ENCODE data around the gene ALDH1A1.

The ALDH1A1 gene

DNA sequence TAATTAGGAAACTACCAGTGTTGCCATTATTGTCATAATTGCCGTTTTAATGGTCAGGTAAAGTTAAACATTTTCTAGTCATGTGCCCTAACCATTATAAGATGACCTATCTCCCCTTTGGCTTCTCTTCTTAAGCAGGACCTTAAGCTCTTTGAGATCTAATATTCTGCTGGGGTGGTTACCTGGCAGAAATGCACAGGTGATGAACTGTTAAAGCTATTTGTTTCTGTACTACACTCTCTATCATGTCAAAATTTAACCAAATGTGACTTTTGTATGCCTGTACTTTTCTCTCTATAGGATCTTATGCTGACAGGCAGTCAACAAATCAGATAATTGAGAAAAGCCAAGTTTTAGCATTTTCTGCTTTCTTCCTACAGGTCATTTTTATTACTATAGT is 23.3 kb downstream of the ALDH1A1 start:
- Histone ChIP-seq H3K18ac (ENCODE audit: low read length) (no peak overlapping the region), H3K9me3 (ENCODE audit: insufficient read depth, low read depth, low read length) (no peaks in the 10 kb centered on the region), H2BK5ac (ENCODE audit: low read depth, low read length, poor library complexity) (no peak overlapping the region), H2BK120ac (ENCODE audit: insufficient read depth, low read length, poor library complexity) (no peak overlapping the region), H3K27me3 (ENCODE audit: insufficient read depth, low read length) (no peaks in the 10 kb centered on the region), H3K79me2 (ENCODE audit: control insufficient read depth, insufficient read depth, low read length, poor library complexity) (no peaks in the 10 kb centered on the region), H4K8ac (ENCODE audit: low read depth, low read length) (no peak overlapping the region), H3K79me1 (ENCODE audit: low read length) (no peaks in the 10 kb centered on the region), H3K14ac (ENCODE audit: low read length) (no peak overlapping the region), H2BK12ac (ENCODE audit: low read length) (no peak overlapping the region), H2AK5ac (ENCODE audit: low read length) (no peak overlapping the region), H4K12ac (ENCODE audit: low read depth, low read length) (no peak overlapping the region), H3K23ac (ENCODE audit: low read length) (no peak overlapping the region), H3K4ac (ENCODE audit: low read depth, low read length) (no peak overlapping the region), H2AFZ (ENCODE audit: insufficient read depth, low read length, poor library complexity) (no peak overlapping the region), H3K9ac (ENCODE audit: low read length) (no peak overlapping the region), H3K4me1 (ENCODE audit: control insufficient read depth in 1 of 2, insufficient read depth in 2 of 2, low read length in 2 of 2) (no peaks in the 10 kb centered on the region), H3K36me3 (ENCODE audit: control insufficient read depth in 1 of 2, insufficient read depth in 2 of 2, low read length in 2 of 2) (no peaks in the 10 kb centered on the region), H3K27ac (ENCODE audit: low read depth, low read length) (no peak overlapping the region), H4K91ac (ENCODE audit: low read depth, low read length) (no peak overlapping the region), H3K4me3 (ENCODE audit: low read depth, low read length) (no peak overlapping the region), H3K4me2 (ENCODE audit: low read length) (no peak overlapping the region)
- DNase-seq: no peak
- no CpG with 5 or more reads among the region's 1 CpG for WGBS (ENCODE audit: extremely low coverage, insufficient coverage, insufficient read length)

DNA sequence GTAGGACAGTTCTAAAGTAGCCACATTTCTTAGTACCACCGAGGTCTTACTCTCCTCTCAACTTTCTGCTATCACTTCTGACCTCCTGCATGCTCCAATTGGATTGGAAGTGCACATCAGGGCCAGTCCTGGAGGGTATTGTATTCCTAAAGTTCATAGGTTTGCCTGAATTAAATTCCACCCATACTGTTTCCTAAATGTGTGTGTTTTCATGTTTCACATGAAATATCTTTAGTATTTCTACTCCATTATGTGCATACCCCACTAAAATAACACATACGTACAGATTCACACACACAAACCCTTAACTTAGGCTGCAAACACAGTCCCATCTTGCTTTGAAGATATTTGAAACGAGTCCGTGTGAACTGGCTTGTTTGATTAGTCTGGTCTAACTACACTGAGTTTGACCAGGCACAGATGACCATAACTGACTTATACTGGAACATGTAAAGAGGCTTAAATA is 24.8 kb downstream of the ALDH1A1 start:
- Histone ChIP-seq H4K12ac (ENCODE audit: low read depth, low read length) (no peak overlapping the region), H4K91ac (ENCODE audit: low read depth, low read length) (no peak overlapping the region), H2BK12ac (ENCODE audit: low read length) (no peak overlapping the region), H2AK5ac (ENCODE audit: low read length) (no peak overlapping the region), H3K23ac (ENCODE audit: low read length) (no peak overlapping the region), H3K36me3 (ENCODE audit: control insufficient read depth in 1 of 2, insufficient read depth in 2 of 2, low read length in 2 of 2) (no peaks in the 10 kb centered on the region), H3K4me2 (ENCODE audit: low read length) (no peak overlapping the region), H2BK5ac (ENCODE audit: low read depth, low read length, poor library complexity) (no peak overlapping the region), H3K4ac (ENCODE audit: low read depth, low read length) (no peak overlapping the region), H4K8ac (ENCODE audit: low read depth, low read length) (no peak overlapping the region), H3K27me3 (ENCODE audit: insufficient read depth, low read length) (no peaks in the 10 kb centered on the region), H3K18ac (ENCODE audit: low read length) (no peak overlapping the region), H3K14ac (ENCODE audit: low read length) (no peak overlapping the region), H2AFZ (ENCODE audit: insufficient read depth, low read length, poor library complexity) (no peak overlapping the region), H3K4me1 (ENCODE audit: control insufficient read depth in 1 of 2, insufficient read depth in 2 of 2, low read length in 2 of 2) (no peaks in the 10 kb centered on the region), H3K4me3 (ENCODE audit: low read depth, low read length) (no peak overlapping the region), H3K27ac (ENCODE audit: low read depth, low read length) (no peak overlapping the region), H3K9me3 (ENCODE audit: insufficient read depth, low read depth, low read length) (no peaks in the 10 kb centered on the region), H3K79me2 (ENCODE audit: control insufficient read depth, insufficient read depth, low read length, poor library complexity) (no peaks in the 10 kb centered on the region), H2BK120ac (ENCODE audit: insufficient read depth, low read length, poor library complexity) (no peak overlapping the region), H3K79me1 (ENCODE audit: low read length) (no peaks in the 10 kb centered on the region), H3K9ac (ENCODE audit: low read length) (no peak overlapping the region)
- WGBS (ENCODE audit: extremely low coverage, insufficient coverage, insufficient read length): no CpG with 5 or more reads among the region's 4 CpGs
- no peak for DNase-seq

GRCh38 chr9:72926506-72926905 is 26.3 kb downstream of the ALDH1A1 start:
- Histone ChIP-seq H2BK120ac (ENCODE audit: insufficient read depth, low read length, poor library complexity) (no peak overlapping the region), H3K4me2 (ENCODE audit: low read length) (no peak overlapping the region), H2AFZ (ENCODE audit: insufficient read depth, low read length, poor library complexity) (no peak overlapping the region), H4K12ac (ENCODE audit: low read depth, low read length) (no peak overlapping the region), H2BK12ac (ENCODE audit: low read length) (no peak overlapping the region), H4K91ac (ENCODE audit: low read depth, low read length) (no peak overlapping the region), H3K9ac (ENCODE audit: low read length) (no peak overlapping the region), H3K18ac (ENCODE audit: low read length) (no peak overlapping the region), H3K4me1 (ENCODE audit: control insufficient read depth in 1 of 2, insufficient read depth in 2 of 2, low read length in 2 of 2) (no peaks in the 10 kb centered on the region), H3K23ac (ENCODE audit: low read length) (no peak overlapping the region), H2BK5ac (ENCODE audit: low read depth, low read length, poor library complexity) (no peak overlapping the region), H2AK5ac (ENCODE audit: low read length) (no peak overlapping the region), H3K9me3 (ENCODE audit: insufficient read depth, low read depth, low read length) (no peaks in the 10 kb centered on the region), H3K27ac (ENCODE audit: low read depth, low read length) (no peak overlapping the region), H4K8ac (ENCODE audit: low read depth, low read length) (no peak overlapping the region), H3K27me3 (ENCODE audit: insufficient read depth, low read length) (no peaks in the 10 kb centered on the region), H3K79me2 (ENCODE audit: control insufficient read depth, insufficient read depth, low read length, poor library complexity) (no peaks in the 10 kb centered on the region), H3K4me3 (ENCODE audit: low read depth, low read length) (no peak overlapping the region), H3K36me3 (ENCODE audit: control insufficient read depth in 1 of 2, insufficient read depth in 2 of 2, low read length in 2 of 2) (no peaks in the 10 kb centered on the region), H3K4ac (ENCODE audit: low read depth, low read length) (no peak overlapping the region), H3K14ac (ENCODE audit: low read length) (no peak overlapping the region), H3K79me1 (ENCODE audit: low read length) (no peaks in the 10 kb centered on the region)
- WGBS (ENCODE audit: extremely low coverage, insufficient coverage, insufficient read length): no CpG with 5 or more reads among the region's 1 CpG
- DNase-seq: no peak

DNA sequence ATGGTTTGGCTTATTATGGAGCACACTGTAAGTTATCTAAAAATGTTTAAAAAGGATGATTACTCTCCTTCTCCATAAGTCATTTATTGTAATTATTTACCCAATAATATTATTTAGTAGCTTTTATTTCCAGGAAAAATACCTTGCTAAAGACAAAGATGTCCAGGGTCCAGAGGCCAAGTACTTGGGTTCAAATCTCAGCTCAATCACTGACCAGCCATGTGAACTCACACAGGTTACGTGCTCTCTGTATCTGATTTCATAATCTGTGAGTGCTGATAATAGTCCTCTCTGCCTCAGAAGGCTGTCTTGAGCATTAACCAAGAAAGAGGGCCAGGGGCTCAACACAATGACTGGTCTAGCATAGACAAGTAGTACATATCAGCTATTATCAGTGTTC is 27.0 kb downstream of the ALDH1A1 start:
- WGBS (ENCODE audit: extremely low coverage, insufficient coverage, insufficient read length): no CpG with 5 or more reads among the region's 1 CpG

More for the DNA sequence above, 27.0 kb downstream of the ALDH1A1 start:
- H3K18ac ChIP-seq (ENCODE audit: low read length): no peak overlapping the region
- DNase-seq: no peak
- H3K23ac ChIP-seq (ENCODE audit: low read length): no peak overlapping the region
- no peak overlapping the region for H3K4me3 ChIP-seq (ENCODE audit: low read depth, low read length)
- H4K91ac ChIP-seq (ENCODE audit: low read depth, low read length): no peak overlapping the region
- no peak overlapping the region for H2AFZ ChIP-seq (ENCODE audit: insufficient read depth, low read length, poor library complexity)
- H4K12ac ChIP-seq (ENCODE audit: low read depth, low read length): no peak overlapping the region
- no peak overlapping the region for H4K8ac ChIP-seq (ENCODE audit: low read depth, low read length)
- H2BK12ac ChIP-seq (ENCODE audit: low read length): no peak overlapping the region
- no peaks in the 10 kb centered on the region for H3K79me1 ChIP-seq (ENCODE audit: low read length)
- no peak overlapping the region for H2BK5ac ChIP-seq (ENCODE audit: low read depth, low read length, poor library complexity)
- H3K9me3 ChIP-seq (ENCODE audit: insufficient read depth, low read depth, low read length): no peaks in the 10 kb centered on the region
- no peak overlapping the region for H3K27ac ChIP-seq (ENCODE audit: low read depth, low read length)
- no peak overlapping the region for H3K14ac ChIP-seq (ENCODE audit: low read length)
- H3K9ac ChIP-seq (ENCODE audit: low read length): no peak overlapping the region
- H3K4me1 ChIP-seq (ENCODE audit: control insufficient read depth in 1 of 2, insufficient read depth in 2 of 2, low read length in 2 of 2): no peaks in the 10 kb centered on the region
- H3K4ac ChIP-seq (ENCODE audit: low read depth, low read length): no peak overlapping the region
- H3K36me3 ChIP-seq (ENCODE audit: control insufficient read depth in 1 of 2, insufficient read depth in 2 of 2, low read length in 2 of 2): no peaks in the 10 kb centered on the region
- H3K79me2 ChIP-seq (ENCODE audit: control insufficient read depth, insufficient read depth, low read length, poor library complexity): no peaks in the 10 kb centered on the region
- H3K4me2 ChIP-seq (ENCODE audit: low read length): no peak overlapping the region
- H3K27me3 ChIP-seq (ENCODE audit: insufficient read depth, low read length): no peaks in the 10 kb centered on the region
- H2AK5ac ChIP-seq (ENCODE audit: low read length): no peak overlapping the region
- no peak overlapping the region for H2BK120ac ChIP-seq (ENCODE audit: insufficient read depth, low read length, poor library complexity)
